IPS DF 4.7 (cell line): Measurements from ENCODE around the gene TBC1D22A.
A peak's percentile ranks its signal among the peaks of the same experiment; 100 is the strongest.

Source experiments
- DNase-seq: peaks from one replicate; pipeline ENCODE4 v3.0.0-alpha.2; 2013; ENCODE audit warnings: low spot score; ENCODE audit errors: extremely low read depth

The TBC1D22A gene

DNA sequence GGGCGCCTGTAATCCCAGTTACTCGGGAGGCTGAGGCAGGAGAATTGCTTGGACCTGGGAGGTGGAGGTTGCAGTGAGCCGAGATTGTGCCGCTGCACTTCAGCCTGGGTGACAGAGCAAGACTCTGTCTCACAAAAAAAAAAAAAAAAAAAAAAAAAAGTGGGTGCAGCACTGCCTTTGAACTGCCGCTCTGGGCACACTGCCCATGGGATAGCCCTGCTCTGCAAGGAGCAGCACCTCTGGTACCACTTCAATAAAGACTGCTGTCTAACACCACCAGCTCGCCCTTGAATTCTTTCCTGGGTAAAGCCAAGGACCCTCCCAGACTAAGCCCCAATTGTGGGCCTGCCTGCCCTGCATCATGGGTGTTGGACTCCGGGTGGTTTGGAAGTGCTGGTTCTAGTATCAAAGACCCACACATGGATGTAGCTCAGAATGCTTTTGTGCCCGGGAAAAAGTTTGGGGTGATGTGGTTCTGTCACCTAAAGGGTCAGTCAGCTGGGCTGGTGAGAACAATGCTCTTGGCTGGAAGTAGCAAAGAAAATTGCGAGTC, 444.3 kb downstream of the TBC1D22A start:
- DNase-seq = no peak

GRCh38 chr22:47207387-47207786, 444.9 kb downstream of the TBC1D22A start:
- DNase-seq = no peak

DNA sequence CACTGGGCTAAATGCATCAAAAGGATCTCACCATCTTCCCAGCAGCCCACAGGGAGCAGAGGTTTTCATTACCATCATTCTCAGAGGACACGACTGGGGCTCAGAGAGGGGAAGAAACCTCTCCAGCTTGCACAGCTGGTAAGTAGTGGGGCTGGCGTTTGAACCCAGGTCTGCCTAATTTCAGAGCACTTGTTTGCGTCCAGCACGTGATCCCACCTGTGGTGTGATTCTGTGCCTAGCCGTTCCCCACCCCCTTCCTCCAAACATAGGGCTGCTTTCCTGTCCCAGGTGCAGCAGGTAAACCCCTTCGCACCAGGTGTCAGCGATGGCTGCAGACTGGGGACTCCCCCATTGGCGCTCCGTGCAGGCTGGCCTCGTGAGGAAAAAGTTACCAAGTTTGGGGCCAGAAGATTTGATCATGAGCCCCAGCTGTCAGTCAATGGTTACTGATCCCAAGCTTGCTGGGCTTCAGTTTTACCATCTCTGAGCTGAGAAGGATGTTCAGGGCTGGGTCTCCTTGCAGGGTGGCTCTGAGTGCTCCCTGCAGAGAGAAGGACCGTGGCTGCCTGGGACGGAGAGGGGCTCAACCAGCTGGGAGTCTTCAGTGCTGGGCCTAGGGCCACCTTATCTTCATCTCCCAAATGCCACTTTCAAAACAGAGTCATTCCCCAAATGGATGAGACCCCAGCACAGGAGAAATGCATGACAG, 445.6 kb downstream of the TBC1D22A start:
- no peak for DNase-seq

- DNase-seq = no peak
Observed at GRCh38 chr22:47208630-47209029, 446.2 kb downstream of the TBC1D22A start.

DNA sequence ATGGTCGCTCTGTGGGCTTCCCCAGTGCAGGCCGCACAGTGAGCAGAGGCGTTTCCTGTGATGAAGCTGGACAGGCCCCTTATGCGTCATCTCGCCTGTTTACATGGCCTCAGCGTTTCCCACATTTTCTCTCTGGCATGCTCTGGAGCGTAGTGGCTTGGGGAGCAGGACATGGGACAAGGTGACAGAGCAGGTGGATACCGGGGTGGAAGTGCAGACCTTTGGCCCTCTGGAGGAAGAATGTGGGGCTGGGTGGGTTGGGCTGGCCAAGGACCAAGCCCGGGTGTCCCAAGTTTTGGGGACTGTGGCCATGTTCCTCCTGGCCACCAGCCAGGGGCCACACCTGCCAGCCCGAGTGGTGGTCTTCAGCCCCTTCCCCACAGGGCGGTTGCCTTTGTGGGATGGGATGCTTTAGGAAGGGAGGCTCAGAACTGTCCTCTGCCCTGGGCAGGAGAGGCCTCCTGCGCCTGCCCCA, 446.6 kb downstream of the TBC1D22A start:
- no peak for DNase-seq

DNA sequence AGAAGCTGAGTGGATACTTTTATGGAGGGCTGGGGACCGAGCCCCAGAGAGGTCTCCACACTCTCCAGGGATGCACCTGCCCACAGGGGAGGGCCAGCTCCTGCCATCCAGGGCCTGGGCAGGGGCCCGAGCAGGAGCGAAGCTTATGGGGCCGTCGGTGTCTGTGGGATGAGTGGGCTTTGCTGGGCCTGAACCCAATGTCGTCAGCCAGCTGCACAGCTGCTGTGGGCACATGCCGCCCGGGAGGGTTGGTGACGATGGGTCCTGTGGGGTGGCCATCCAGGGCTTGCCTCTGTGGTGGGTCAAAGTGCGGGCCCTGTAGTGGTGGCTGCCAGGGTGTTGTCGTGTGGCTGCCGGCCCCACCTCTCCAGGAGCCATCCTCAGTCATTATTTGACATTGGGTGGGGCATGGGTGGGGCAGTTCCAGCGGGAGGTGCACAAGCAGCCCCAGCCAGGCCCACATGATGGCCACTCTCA, 447.1 kb downstream of the TBC1D22A start:
- DNase-seq = no peak

DNA sequence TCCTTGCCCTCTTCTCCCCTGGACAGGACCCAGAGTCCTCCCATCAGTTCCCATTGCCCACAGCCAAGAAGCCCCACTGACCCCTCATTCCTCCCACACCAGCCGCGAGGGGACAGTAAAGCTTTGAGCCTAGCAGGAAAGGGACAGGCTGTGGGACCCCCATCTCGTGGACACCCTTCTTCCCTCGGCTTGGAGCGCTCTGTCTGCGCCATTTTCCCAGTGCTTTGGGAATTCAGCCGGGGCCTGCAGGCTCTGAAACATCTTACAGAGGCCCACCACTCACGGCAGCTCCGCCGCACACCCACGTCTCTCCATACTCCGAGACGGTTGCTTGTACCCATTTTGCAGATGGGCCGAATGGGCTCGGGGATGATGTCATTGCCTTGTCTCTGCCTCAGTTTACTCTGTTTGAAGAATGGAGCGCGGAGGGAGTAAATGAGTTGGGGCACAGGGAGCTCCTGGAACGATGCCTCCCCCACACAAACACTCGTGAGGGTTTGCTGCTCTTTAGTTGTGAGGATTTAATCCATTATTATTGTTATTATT, 447.7 kb downstream of the TBC1D22A start:
- DNase-seq = no peak

DNA sequence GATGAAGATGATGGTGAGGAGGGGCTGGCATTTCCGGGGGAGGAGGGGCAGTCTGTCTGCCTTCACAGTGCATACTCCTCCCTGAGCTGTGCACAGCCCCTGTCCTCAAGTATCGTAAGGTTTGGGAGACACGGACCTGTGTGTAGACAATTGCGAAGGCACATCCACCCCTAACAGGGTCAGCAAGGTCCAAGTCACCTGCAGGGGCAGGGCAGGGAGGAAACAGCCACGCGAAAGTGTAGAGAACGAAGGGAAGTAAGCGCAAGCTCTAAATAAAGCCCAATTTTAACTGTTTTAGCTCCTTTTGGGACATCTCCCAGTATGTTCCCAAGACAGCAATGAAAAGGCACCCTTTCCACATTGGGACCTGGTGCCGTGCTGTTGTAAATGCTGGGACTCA, 448.2 kb downstream of the TBC1D22A start:
- DNase-seq = no peak

GRCh38 chr22:47213571-47214230, 451.3 kb downstream of the TBC1D22A start:
- peak; percentile 3 for DNase-seq

DNA sequence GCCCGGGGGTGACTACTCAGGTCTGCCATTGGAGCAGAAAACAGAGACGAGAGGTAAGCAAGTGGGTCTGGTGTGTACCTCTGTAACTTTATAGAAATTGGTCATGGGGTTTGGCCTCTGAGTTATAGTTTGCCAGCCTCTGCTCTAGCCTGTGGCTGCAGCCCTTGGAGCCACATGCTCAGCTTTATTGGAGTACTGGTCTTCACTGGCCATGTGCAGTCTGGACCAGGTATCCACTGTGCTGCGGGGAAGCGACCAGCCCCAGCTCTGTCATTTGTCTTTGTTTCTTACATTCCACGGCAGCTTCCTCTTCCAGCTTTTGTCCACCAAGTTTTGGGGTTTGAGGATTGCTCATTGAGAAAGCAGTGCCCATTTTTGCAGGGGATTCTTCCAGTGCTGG, 453.4 kb downstream of the TBC1D22A start:
- DNase-seq = no peak

GRCh38 chr22:47218671-47219070, 456.2 kb downstream of the TBC1D22A start:
- DNase-seq = no peak

DNA sequence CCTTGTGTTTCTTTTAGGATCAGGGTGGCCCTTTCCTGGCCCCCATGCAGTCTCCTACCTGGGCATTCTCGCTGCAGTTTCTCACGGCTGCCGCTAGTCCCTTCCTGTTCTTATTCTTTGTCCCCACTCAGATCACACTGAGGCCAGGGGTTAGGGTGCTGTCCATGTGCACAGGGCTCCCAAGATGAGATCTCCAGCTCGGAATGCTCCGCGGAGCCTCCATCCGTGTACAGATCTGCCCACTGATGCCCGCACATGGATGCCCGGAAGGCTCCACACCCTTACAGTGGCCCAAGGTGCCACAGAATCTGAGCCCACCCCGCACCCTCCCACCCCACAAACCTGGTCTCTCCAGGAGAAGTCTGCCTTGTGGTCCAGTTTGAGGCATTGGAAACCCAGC, 457.3 kb downstream of the TBC1D22A start:
- DNase-seq = no peak

GRCh38 chr22:47220752-47221151, 458.3 kb downstream of the TBC1D22A start:
- DNase-seq = no peak

DNA sequence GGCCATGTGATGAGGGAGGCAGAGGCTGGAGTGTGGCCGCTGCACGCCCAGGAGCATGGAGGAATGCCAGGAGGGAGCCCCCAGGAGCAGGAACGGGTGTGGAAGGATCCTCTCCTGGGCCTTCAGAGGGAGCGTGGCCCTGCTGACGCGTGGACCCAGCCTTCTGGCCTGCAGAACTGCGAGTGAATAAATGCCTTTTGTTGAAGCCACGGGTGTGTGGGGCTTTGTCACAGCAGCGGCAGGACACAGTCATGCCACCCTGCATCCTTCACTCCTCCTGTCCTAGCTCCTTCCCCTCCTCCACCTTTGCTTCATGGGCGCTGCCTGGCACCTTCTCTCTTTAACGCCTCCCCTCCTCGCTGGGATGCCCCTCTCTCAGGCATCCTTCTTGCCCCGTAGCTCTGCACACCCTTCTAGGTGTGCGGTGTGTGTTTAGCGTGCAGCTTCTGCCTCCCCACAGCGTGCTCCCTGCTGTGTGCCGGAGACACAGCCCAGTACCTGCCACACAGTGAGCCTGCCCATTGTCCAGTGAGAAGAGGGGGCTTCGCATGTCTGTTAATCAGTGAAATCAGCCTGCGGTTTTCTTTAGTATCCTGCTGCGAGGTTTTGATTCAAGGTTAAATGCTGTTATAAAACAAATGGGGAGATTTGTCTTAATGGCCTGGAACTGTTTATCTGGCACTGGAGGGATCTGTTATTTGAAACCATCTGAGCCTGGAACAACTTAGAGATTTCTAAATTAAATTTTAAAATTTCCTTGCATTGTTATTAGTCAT, 459.6 kb downstream of the TBC1D22A start:
- no peak for DNase-seq
